GM10266 (cell line): Measurements from ENCODE around the gene MYRIP.

Source experiments
- DNase-seq: peaks from one replicate; pipeline ENCODE4 v3.0.0; 2012; ENCODE audit errors: extremely low spot score
- CTCF ChIP-seq: IDR thresholded peaks from 2 replicates; pipeline ENCODE4 v1.5.1; 2012; ENCODE audit warnings: mild to moderate bottlenecking, low read depth; ENCODE audit not compliant: control insufficient read depth, insufficient read depth; ENCODE audit errors: missing control alignments

MYRIP gene

DNA sequence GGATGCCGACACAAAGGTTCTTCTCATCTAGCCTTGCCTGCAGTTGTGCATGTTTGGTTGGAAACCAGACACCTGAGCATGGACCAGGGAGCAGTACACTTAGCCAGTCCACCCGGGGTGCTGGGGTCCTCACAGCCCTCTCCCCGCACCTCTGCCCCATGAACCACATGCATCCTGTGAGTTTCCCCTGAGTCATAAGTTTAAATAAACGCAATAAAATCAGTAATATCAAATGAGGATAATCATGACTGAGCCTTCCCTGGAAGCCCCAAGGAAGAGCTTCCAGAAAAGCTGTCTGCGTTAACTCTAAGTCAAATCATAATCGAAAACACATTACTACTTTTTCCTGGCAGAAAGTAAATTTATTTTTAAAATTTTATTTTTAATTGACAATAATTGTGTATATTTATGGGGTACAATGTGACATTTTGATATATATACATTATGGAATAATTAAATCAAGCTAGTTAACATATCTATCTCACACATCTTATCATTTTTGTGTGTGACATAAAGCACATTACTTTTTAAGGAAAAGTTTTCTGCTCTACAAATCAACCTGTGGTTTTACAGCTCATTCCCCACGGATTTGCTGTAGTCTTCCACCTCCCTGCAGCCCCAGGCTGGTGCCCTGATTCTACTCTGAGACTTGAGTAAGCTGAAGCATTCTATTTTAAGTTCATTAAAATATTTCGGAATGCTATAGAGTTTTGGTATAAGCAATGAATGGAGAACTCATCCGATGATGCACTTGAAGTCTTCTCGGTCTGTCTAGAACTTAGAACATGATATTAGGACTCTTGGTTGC is 334.1 kb downstream of the MYRIP start:
- TF ChIP-seq CTCF, result no peak
- no peak for DNase-seq

- no peak for DNase-seq
- TF ChIP-seq CTCF, result no peak
Measured at GRCh38 chr3:40148827-40149226, 339.4 kb downstream of the MYRIP start.

- DNase-seq, result no peak
- TF ChIP-seq CTCF, result no peak
Measured at GRCh38 chr3:40152482-40153133, 343.2 kb downstream of the MYRIP start.

DNA sequence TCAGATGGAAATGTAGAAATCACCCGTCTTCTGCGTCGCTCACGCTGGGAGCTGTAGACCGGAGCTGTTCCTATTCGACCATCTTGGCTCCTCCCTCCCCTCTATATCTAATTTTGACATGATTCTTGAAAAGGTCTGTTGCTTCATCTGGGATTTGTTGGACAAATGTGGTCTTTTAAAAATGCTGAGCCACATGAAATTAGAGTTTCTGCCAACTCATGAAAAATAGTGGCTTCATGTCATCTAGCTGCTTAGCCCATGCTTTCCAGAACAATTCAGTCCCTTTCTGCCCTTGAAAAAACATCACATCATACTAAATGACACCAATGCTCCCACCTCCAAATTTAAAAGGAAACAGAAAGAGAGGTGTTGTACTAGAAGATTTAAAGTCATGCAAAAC is 351.5 kb downstream of the MYRIP start:
- no peak for DNase-seq
- TF ChIP-seq CTCF, result no peak

DNA sequence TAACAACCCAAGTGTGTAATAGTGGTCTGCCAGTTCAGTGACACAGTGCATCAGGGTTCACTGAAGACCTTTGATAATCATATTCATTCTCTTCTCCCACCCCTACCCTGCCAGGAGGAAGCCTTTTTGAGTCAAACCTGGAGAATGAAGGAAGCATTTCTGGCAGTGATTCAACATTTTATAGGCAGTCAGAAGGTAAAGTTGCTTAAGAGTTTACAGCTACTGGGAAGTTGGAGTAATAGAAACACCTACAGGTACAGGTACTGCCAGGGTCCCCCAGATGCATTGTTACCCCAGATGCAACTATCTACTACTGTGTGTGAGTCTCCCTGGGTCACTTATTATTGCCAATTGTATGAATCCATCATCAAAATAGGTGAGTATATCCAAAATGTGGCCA is 353.2 kb downstream of the MYRIP start:
- TF ChIP-seq CTCF, result no peak
- no peak for DNase-seq

- no peak for DNase-seq
- TF ChIP-seq CTCF, result no peak
Measured at GRCh38 chr3:40166997-40167396, 357.6 kb downstream of the MYRIP start.

- no peak for DNase-seq
Measured at GRCh38 chr3:40167958-40168357, 358.5 kb downstream of the MYRIP start.

More at GRCh38 chr3:40167958-40168357, 358.5 kb downstream of the MYRIP start:
- no peak for TF ChIP-seq CTCF
